Uterus (tissue), 4 donors: ENCODE measurements around the gene ABCC2. TPM values are rescaled to one million over a fixed set of nuclear protein-coding genes. Genes with fewer than 3 reads are reported as not detected.

Experiments used
- DNase-seq, 2 donors: peaks; one replicate each; pipeline ENCODE4 v3.0.0-alpha.2; 2019 to 2020
- H3K27ac ChIP-seq, 2 donors: fragments of 200-600 bp; sonication (generic); 1 replicate in 1 of 2; 2 replicates in 1 of 2; pipeline ENCODE4 v1.5.1; 2016 to 2018
- H3K27me3 ChIP-seq, 2 donors: fragments of 200-600 bp; sonication (generic); one replicate each; pipeline ENCODE4 v1.5.1; 2018 to 2019; ENCODE audit warnings: control low read depth in 1 of 2
- H3K36me3 ChIP-seq, 2 donors: fragments of 200-600 bp; sonication (generic); one replicate each; pipeline ENCODE4 v1.5.1; 2019; ENCODE audit warnings: control low read depth in 1 of 2
- H3K4me1 ChIP-seq, 2 donors: fragments of 200-600 bp; sonication (generic); one replicate each; pipeline ENCODE4 v1.5.1; 2018 to 2019; ENCODE audit warnings: control low read depth in 1 of 2
- H3K4me3 ChIP-seq, 2 donors: fragments of 200-600 bp; sonication (generic); 1 replicate in 1 of 2; 2 replicates in 1 of 2; pipeline ENCODE4 v1.5.1; 2018 to 2019; ENCODE audit warnings: mild to moderate bottlenecking in 1 of 2
- H3K9me3 ChIP-seq, 2 donors: fragments of 200-600 bp; sonication (generic); one replicate each; pipeline ENCODE4 v1.5.1; 2019; ENCODE audit warnings: control low read depth in 1 of 2
- POLR2A ChIP-seq, 2 donors: fragments of 450-650 bp; IDR thresholded peaks; one replicate each; pipeline ENCODE4 v1.6.1; 2016; ENCODE audit warnings: antibody characterized with exemption in 2 of 2, mild to moderate bottlenecking in 1 of 2, moderate library complexity in 1 of 2
- intact Hi-C: fragments of 100-400 bp; cut with DNase I; formaldehyde crosslinking; loops from one replicate; pipeline ENCODE4 v1.15.1; 2023; ENCODE audit warnings: low total_unique reads
- total RNA-seq, 4 donors: library from RNA; depleted of rRNA in 3 of 4; stranded (reverse); fragments of >200 nt in 3 of 4; gene quantifications; one replicate each; pipeline versions ENCODE4 v1.1.0 to v1.2.4, GENCODE V29; 2014 to 2023
- TF ChIP-seq, protein P1 (sequence below), 4 experiments: fragments of 200-600 bp in 2 of 4; fragments of 450-650 bp in 2 of 4; sonication (generic) in 2 of 4; IDR thresholded peaks; one replicate each; pipeline ENCODE4 v1.5.1; 2016 to 2019; ENCODE audit warnings: antibody characterized with exemption in 4 of 4, mild to moderate bottlenecking in 2 of 4, moderate library complexity in 1 of 4
- donor health status: DM: yes; HTN: yes; CAD: no.

ABCC2 gene
- total RNA-seq, 4 donors from 2014 or later, result 0.29 to 3.0 (median 1.2) TPM

DNA sequence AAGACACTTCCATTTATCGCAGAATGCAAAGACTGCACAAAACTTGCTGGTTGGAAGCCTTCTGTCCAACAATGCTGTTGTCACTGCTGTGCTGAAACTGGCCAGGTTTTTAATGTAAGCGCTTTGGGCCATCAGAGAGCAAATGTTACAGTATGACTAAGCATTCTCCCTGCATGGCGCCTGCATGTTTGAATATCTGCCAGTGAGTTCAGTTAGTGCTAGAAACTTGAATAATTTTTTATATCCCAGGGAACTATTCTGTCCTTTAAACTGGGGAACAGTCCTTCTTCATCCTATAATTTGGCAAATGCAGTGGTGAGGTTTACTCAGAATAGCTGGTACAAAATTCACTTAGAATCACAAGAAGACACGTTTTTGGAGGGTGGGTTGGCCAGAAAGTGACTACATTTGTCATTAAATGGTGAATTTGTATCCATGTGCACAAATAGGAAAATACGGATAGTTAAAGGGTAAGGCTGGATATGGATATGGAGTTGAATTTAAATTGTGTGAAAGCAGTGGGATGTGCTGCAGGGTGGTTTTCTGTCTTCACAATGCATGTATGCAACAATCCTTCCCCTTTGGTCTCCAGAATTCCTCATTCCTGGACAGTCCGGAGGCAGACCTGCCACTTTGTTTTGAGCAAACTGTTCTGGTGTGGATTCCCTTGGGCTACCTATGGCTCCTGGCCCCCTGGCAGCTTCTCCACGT is 1.7 kb downstream of the ABCC2 start:
- Histone ChIP-seq H3K4me3 (no peak overlapping the region), H3K9me3 (no peaks in the 10 kb centered on the region), H3K27ac (no peak overlapping the region), H3K36me3 (no peaks in the 10 kb centered on the region), H3K27me3 (no peaks in the 10 kb centered on the region), H3K4me1 (peaks cover 0 to 1% of the 10 kb centered on the region in 2 donors)
- intact Hi-C loops, result no loop called here
- DNase-seq, result no peak
- no peak for TF ChIP-seq POLR2A (IDR thresholded peaks at IDR 0.05)
- TF ChIP-seq, protein P1, sequence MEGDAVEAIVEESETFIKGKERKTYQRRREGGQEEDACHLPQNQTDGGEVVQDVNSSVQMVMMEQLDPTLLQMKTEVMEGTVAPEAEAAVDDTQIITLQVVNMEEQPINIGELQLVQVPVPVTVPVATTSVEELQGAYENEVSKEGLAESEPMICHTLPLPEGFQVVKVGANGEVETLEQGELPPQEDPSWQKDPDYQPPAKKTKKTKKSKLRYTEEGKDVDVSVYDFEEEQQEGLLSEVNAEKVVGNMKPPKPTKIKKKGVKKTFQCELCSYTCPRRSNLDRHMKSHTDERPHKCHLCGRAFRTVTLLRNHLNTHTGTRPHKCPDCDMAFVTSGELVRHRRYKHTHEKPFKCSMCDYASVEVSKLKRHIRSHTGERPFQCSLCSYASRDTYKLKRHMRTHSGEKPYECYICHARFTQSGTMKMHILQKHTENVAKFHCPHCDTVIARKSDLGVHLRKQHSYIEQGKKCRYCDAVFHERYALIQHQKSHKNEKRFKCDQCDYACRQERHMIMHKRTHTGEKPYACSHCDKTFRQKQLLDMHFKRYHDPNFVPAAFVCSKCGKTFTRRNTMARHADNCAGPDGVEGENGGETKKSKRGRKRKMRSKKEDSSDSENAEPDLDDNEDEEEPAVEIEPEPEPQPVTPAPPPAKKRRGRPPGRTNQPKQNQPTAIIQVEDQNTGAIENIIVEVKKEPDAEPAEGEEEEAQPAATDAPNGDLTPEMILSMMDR (IDR thresholded peaks at IDR 0.05), result no peak

DNA sequence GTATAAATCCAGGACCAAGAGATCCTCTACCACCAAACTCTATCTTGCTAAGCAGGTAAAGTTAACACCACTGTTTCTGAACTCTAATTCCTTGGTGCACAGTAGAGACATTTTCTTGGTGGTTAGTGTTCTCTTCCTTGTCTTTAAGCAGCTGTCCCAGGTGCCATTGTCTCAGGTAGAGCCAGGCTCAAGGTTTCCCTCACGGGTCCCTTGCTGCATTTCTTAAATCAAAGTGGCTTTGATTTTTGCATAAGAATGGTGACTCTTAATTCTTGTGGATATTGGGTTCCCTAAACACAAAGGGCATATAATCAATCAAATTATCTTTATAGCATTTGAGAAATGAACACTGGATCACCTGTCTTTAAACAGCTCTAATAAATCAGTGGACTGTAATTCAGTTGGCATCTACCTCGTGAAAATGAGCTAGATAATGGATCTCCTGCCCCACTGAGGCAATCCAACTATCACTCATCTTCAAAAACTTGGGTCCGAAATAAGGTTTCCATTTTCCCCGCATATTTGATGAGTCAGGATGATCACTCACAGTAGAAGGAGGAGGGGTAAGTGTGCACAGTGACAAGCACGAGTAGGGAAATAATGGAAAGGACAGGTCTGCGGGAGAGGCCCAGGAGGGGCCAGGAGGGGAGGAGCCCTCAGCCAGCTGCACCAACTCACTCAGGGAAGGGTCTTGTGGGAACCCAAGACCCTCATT is 2.4 kb downstream of the ABCC2 start:
- intact Hi-C loops, result no loop called here
- no peak for DNase-seq
- TF ChIP-seq, protein P1 (IDR thresholded peaks at IDR 0.05), result no peak
- TF ChIP-seq POLR2A (IDR thresholded peaks at IDR 0.05), result no peak
- H3K27me3 ChIP-seq, result no peaks in the 10 kb centered on the region
- H3K4me1 ChIP-seq, result peaks cover 0 to 4% of the 10 kb centered on the region in 2 donors
- no peaks in the 10 kb centered on the region for H3K9me3 ChIP-seq
- H3K4me3 ChIP-seq, result no peak overlapping the region
- H3K27ac ChIP-seq, result no peak overlapping the region
- no peaks in the 10 kb centered on the region for H3K36me3 ChIP-seq

DNA sequence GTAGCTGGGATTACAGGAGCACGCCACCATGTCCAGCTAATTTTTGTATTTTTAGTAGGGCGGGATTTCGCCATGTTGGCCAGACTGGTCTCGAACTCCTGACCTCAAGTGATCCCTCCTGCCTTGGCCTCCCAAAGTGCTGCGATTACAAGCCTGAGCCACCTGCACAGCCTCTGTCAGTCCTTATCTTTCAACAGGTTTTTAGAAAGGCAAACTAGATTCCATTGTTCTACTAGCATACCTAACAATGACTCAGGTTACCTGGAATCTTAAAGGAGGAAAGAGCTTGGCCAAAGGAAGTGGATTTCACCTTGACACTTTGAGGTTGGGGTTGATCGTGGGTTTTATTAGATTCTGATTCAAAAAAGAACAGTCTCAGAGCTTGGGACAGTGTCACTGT is 3.2 kb downstream of the ABCC2 start:
- no peaks in the 10 kb centered on the region for H3K36me3 ChIP-seq
- TF ChIP-seq, protein P1 (IDR thresholded peaks at IDR 0.05), result no peak
- no peak for TF ChIP-seq POLR2A (IDR thresholded peaks at IDR 0.05)
- no peak for DNase-seq
- H3K9me3 ChIP-seq, result no peaks in the 10 kb centered on the region
- intact Hi-C loops, result no loop called here
- H3K4me1 ChIP-seq, result peaks cover 0 to 4% of the 10 kb centered on the region in 2 donors
- H3K4me3 ChIP-seq, result no peak overlapping the region
- no peak overlapping the region for H3K27ac ChIP-seq
- no peaks in the 10 kb centered on the region for H3K27me3 ChIP-seq

- peaks cover 0 to 4% of the 10 kb centered on the region in 2 donors for H3K4me1 ChIP-seq
- no peaks in the 10 kb centered on the region for H3K9me3 ChIP-seq
- DNase-seq, result no peak
- H3K4me3 ChIP-seq, result no peak overlapping the region
- H3K27ac ChIP-seq, result no peak overlapping the region
- no peaks in the 10 kb centered on the region for H3K27me3 ChIP-seq
- H3K36me3 ChIP-seq, result no peaks in the 10 kb centered on the region
- TF ChIP-seq POLR2A (IDR thresholded peaks at IDR 0.05), result no peak
- TF ChIP-seq, protein P1 (IDR thresholded peaks at IDR 0.05), result no peak
- intact Hi-C loops, result no loop called here
Observed at GRCh38 chr10:99787311-99787710, 4.9 kb downstream of the ABCC2 start.

GRCh38 chr10:99787782-99788445 is 5.5 kb downstream of the ABCC2 start:
- Histone ChIP-seq H3K27ac (peak overlapping the region; percentile 62 to 69), H3K36me3 (no peaks in the 10 kb centered on the region), H3K9me3 (no peaks in the 10 kb centered on the region), H3K27me3 (no peaks in the 10 kb centered on the region), H3K4me1 (peaks cover 0 to 4% of the 10 kb centered on the region in 2 donors), H3K4me3 (no peak overlapping the region)
- intact Hi-C loops, result no loop called here
- TF ChIP-seq, protein P1 (IDR thresholded peaks at IDR 0.05), result no peak
- TF ChIP-seq POLR2A (IDR thresholded peaks at IDR 0.05), result no peak
- DNase-seq, result no peak
